Endothelial cell of umbilical vein (primary cell): Measurements from ENCODE around the gene STXBP5.

Source experiments
- MYC ChIP-seq: IDR thresholded peaks from one replicate; pipeline ENCODE4 v1.6.1; 2011; ENCODE audit warnings: mild to moderate bottlenecking, low read depth, low read length
- POLR2A ChIP-seq: IDR thresholded peaks from 2 replicates; pipeline ENCODE4 v1.6.1; 2012; ENCODE audit warnings: low read depth, mild to moderate bottlenecking, control low read depth, low read length
- TF ChIP-seq, protein P1 (sequence below), 2 donors: IDR thresholded peaks; 1 replicate in 1 of 2; 2 replicates in 1 of 2; pipeline ENCODE4 v1.5.1; 2011; ENCODE audit warnings: low read length in 2 of 2, mild to moderate bottlenecking in 2 of 2, moderate library complexity in 2 of 2, control low read depth in 1 of 2, inconsistent platforms in 1 of 2, low read depth in 1 of 2; ENCODE audit not compliant: insufficient read depth in 1 of 2; ENCODE audit errors: extremely low read depth in 1 of 2

DNA sequence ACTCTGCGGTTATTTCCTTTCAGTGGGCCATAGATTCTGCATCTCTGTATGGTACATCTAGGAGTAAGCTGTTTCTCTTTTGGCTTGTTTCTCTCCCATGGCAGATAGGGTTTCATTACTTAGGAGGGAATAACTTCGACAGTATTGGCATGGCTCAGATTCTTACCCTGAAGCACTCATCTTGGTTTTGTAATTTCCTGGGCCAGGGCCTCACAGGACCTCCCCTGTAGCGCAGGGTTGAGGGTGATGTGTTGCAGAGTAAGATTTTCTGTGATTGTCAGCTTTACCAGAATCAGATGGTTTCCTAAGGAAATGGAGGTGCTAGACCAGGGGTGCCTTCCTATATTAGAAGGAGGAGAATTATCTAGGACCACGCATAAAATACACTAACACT, 78.3 kb downstream of the STXBP5 start:
- TF ChIP-seq POLR2A (no peak), MYC (no peak)
- TF ChIP-seq, protein P1, sequence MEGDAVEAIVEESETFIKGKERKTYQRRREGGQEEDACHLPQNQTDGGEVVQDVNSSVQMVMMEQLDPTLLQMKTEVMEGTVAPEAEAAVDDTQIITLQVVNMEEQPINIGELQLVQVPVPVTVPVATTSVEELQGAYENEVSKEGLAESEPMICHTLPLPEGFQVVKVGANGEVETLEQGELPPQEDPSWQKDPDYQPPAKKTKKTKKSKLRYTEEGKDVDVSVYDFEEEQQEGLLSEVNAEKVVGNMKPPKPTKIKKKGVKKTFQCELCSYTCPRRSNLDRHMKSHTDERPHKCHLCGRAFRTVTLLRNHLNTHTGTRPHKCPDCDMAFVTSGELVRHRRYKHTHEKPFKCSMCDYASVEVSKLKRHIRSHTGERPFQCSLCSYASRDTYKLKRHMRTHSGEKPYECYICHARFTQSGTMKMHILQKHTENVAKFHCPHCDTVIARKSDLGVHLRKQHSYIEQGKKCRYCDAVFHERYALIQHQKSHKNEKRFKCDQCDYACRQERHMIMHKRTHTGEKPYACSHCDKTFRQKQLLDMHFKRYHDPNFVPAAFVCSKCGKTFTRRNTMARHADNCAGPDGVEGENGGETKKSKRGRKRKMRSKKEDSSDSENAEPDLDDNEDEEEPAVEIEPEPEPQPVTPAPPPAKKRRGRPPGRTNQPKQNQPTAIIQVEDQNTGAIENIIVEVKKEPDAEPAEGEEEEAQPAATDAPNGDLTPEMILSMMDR (IDR thresholded peaks at IDR 0.05; ENCODE audit: extremely low read depth in 1 of 2, insufficient read depth in 1 of 2, low read depth in 1 of 2, low read length in 2 of 2): no peak
